Activated CD8-positive, alpha-beta memory T cell treated with anti-CD3 and anti-CD28 coated beads, Interleukin-2, amount 50 U/mL, for 4 hours (primary cell): ENCODE measurements around the gene DPP3.
A peak's percentile ranks its signal among the peaks of the same experiment; 100 is the strongest.
"Not testable (repeated sequence)": the region's sequence is repeated elsewhere in the genome, so short reads cannot be mapped to it uniquely, and the experiment has no call there.

Experiments
- DNase-seq: peaks from one replicate; pipeline ENCODE4 v3.0.0-alpha.2; 2020

The DPP3 gene

DNA sequence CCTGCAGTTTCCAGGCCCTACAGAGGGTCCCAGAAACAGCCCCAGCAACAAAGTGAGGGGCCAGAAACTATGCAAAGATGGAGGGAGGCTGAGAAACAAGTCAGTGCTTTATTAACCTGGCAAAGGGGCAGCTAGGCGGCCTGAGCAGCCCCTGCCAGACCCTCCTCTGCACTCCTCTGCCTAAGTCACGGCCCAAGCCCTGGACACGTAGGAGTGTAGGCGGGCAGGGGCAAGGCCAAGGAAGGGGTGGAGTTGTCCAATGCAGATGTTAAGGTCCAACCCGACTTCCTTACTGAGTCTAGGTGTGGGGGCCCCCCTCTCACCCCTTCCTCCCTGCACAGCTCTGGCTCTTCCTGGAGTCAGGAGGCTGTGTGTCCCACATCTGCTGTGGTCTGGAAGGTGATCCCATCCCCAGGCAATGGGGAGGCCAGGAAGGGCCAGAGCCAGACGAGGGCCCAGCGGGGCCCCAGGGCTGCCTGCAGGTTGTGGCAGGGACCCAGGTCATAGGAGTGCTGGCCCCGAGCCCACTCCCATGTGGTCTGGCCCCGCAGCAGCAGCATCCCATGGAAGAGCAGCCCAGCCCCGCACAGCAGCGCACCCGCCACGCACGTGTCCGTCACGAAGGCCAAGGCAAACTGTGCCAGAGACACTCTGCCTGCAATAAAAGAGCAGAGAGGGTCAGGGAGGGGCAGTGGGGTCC lies 59.1 kb downstream of the DPP3 start:
- no peak for DNase-seq

DNA sequence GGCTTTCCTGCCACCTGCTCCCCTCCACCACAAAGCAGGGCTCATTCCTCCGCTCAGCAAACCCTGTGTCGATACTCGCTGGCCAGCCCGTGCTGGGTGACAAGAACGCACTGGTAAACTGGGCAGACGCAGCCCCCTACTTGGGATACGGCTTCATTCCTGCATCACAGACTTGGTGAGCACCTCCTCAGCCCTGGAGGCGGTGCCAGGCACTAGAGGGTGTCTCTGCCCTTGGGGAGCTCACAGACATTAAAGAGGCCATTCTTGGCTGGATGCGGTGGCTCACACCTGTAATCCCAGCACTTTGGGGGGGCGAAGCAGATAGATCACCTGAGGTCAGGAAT lies 59.6 kb downstream of the DPP3 start:
- no peak for DNase-seq

DNA sequence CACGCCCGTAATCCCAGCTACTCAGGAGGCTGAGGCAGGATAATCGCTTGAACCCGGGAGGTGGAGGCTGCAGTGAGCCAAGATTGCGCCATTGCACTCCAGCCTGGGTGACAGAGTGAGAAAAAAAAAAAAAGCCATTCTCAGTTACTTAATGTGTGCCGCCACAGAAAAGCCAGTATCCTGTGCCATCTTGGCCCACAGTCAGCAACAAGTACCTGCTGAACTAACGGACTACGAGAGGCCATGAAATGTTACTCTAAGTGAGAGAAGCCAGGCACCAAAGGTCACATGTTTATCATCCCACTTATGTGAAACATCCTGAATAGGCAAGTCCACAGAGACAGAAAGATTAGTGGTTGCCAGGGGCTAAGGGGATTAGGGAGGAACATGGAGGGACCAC lies 60.4 kb downstream of the DPP3 start:
- DNase-seq = not testable (repeated sequence)

DNA sequence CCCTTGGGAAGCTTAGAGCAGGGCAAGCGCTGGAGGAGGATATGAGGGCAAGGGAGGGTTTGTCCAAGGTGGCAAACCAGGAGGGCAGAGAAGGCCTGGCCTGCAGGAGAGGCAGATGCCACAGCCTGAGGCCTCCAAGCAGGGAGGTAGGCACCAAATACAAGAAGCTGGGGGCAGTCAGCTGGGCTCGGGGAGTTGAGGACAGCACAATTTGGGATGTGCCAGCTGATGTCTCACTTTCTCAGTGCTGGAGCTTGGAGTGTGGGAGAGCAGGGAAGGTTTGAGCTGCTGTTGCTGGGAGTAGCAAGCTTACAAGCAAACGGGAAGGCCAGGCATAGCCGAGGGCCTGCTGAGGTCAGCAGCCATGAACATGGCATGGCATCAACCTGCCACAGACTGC lies 61.7 kb downstream of the DPP3 start:
- no peak for DNase-seq

DNA sequence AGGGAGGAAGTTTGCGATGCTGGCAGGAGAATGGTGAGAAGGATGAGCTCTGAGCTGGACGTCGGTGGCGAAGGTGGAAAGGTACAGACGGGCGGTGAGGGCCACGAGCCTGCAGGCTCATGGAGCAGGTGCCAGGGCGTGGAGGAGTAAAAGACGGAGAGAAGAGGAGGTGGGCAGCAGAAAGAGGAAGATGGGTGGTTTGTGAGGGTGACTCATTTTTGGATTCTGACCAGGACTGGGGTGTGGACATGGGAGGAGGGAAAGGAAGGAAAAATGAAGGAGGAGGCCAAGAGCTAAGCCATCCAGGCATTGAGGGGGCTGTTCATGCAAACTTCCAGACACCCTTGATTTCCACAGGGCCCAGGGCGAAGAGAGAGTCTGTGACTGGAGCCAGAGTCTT lies 62.1 kb downstream of the DPP3 start:
- DNase-seq = no peak

DNA sequence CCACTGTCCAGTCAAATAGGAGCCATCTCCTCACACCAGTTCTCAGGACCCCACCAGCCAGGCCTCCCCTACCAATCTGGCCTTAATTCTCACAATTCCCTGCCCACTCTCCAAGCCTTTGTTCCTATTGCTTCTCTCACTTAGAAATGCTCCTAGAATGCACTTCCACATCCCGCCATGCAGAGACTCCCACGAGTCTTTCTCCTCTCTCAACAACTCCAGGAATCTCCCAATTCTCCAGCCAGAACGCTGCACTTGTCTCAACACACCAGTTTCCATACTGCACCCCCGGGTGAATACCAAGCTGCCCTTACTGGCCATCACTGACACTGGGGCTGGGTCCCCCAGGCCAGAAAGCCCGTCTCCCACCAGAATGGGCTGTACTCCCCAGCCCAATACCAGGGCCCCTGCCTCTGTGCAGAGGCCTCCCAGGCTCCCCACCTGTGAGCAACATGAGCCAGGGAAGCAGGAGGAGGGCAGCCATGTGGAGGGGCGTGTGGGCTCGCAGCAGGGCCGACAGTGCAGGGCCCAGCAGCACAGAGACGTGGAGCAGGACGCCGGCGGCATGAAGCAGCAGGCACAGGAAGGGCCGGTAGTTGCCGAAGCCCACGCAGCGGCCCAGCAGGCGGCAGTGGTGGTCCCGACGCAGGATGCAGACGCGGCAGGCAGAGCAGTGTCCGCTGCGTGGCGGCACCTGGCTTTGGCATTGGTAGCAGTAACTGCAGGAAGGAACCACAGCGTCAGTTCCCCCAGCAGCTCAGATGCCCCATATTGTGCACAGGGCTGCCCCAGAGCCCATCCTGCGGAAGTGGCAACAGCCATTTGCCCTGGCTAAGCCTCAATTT lies 63.3 kb downstream of the DPP3 start:
- DNase-seq = peak; percentile 53

DNA sequence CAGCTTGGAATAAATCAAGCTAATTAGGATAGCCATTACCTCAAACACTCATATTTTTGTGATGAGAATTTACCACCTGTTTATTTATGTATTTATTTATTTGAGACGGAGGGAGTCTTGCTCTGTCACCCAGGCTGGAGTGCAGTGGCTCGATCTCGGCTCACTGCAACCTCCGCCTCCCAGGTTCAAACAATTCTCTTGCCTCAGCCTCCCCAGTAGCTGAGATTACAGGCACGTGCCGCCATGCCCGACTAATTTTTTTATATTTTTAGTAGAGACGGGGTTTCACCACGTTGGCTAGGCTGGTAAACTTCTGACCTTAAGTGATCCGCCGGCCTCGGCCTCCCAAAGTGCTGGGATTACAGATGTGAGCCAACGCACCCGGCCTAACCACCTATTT lies 64.7 kb downstream of the DPP3 start:
- DNase-seq = not testable (repeated sequence)

DNA sequence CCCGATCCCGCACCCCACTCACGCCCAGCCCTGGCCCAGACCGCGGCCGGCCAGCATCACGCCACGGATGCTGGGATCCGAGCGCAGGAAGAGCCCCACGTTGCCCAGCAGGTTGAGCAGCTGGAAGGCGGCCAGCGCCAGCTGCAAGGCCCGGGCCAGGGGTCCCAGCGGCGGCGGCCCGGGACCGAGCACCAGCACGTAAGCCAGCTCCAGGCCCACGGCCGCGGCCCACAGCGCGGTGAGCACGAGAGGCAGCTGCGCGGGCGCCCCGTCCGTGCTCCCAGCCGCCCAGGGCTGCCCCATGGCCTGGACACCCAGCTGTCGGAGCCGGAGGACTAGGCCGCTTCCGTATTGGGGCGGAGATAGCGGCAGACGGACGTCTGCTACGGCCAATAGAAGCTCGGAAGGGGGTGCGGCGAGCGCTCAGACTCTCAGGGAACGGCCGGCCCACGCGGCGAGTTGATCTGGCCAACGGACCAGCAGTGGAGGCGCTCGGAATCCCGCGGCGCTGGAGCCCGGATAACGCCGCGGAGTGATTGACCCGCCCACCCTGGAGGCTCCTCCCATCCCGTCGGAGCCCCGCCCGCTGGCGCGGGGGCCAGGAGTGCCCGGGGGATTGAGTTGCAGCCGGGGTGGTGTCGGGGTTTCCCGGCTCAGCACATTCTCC lies 65.6 kb downstream of the DPP3 start, which contains the start of gene ZDHHC24:
TSS of gene ZDHHC24 (minus strand) at position 348 of the 667 bp plus-strand sequence. CDS start at position 303, 45 bp downstream.
- DNase-seq = peak; percentile 81

DNA sequence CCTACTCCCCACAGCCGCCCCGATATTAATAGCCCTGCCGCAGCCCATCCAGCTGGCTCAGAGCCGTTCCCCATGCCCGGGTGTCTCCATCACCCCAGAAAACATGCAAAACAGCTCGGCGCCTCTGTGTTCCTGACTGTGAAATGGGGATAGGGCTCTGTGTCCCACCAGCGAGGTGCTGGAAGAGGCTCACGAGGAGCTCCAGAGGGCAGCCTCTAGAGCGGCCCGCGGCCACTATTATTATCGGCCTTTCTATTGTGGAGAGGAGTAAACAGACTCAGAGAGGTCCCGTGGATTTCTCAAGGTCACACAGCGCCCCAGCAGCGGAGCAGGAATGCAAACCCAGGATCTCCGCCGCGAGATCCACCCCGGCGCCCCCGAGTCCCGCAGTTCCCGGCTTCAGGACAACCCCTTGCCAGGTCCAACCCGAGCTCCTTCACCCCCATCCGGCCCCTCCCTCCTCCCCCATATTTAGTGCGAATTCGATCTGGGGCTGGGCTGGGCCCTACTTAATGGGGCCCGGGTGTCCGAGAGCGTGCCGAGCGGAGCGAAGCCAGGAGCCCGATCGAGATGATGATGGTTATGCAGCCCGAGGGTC lies 66.2 kb downstream of the DPP3 start, which contains the start of gene ACTN3:
TSS of gene ACTN3 (plus strand) at position 536 of the 598 bp plus-strand sequence. CDS start at position 571, 35 bp downstream.
- no peak for DNase-seq

DNA sequence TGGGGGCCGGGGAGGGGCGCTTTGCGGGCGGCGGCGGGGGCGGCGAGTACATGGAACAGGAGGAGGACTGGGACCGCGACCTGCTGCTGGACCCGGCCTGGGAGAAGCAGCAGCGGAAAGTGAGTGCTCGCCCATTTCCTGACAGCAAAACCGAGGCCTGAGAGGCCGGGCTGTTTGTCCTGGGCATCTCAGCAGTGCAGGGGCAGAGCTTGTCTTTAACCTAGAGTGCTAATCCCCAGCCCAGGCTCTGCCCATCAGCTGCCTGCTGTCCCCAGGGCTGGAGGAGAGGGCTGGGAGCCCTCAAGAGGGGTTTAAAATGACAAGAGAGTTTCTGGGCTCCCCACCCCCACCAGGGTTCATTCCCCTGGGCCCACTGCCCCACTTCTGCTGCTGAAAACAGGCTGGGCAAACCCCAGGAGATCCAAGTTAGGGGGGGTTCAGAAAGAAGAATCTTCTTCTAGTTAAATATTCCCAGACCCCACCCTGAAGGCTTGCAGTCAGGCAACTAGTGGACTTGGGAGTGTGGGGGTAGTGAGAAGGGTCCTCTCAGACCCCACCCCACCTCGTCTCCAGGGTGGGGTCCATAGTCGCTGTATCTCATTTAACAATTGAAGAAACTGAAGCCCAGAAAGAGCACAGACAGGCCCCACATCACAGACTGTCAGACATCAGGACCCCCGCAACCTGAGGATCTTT lies 66.9 kb downstream of the DPP3 start:
- DNase-seq = no peak

DNA sequence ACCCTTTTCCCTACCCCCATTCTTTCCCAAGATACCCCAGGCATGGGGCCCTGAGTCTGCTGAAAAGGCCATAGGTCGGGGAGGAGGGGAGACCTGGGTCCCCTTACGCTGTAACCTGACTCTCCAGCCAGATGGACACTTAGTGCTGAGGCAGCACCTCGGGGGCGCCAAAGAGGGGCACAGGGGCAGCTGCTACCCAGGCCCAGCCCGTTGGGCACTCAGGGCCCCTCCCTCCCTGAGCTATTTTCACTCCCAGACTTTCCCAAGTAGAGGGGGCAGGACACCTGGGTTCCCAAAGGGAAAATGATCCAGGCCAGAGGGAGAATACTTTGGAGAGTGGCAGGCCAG lies 67.4 kb downstream of the DPP3 start:
- no peak for DNase-seq

DNA sequence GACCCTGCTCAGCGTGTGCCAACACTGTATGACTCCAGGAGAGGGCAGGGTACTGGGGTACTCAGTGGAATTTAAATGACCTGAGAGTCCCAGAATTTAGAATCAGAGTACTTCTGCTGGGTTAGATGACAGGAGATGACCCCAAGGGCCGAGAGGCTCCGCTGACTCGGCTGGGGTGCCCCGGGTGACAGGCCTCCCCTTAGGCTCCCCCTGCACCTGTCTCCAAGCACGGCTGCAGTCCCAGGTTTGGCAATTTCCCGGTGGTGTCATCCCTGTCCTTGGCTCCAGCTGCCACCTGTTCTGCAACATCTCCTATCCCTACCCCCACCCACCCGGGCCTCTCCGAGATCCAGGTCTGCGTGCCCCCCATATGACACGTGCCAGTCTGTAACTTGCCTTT lies 67.8 kb downstream of the DPP3 start:
- no peak for DNase-seq

DNA sequence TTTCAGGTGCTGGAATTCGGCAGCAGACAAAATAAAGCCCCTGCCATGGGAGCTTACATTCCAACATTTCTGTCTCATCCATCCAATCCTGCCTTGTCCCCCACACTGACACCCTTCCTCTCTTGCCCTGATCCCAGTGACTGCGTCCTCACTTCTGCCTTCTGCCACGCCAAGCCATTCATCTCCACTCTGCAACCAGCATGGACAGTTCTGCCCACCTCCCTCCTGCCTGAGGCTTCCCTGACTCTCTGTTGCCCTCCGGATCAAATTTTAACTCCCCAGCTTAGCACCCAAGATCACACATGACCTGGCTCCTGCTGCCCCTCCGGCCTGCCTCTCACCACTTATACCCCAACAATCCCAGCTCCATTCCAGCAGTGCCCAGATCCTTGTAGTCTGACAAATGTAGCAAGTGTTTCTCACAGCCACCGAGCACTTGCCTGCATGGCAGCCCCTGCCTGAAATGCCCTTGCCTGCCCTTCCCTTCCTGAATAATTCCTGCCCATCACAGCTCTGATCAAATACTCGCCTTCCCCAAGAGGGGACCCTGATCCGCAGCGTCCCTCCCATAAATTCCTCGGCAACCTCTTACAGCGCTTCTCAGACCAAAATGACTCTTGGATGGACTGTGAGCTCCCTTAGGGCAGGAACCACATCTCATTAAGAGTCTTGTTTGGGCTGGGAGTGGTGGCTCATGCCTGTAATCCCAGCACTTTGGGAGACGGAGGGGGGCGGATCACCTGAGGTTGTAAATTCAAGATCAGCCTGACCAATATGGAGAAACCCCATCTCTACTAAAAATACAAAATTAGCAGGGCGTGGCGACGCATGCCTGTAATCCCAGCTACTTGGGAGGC lies 68.8 kb downstream of the DPP3 start:
- no peak for DNase-seq

DNA sequence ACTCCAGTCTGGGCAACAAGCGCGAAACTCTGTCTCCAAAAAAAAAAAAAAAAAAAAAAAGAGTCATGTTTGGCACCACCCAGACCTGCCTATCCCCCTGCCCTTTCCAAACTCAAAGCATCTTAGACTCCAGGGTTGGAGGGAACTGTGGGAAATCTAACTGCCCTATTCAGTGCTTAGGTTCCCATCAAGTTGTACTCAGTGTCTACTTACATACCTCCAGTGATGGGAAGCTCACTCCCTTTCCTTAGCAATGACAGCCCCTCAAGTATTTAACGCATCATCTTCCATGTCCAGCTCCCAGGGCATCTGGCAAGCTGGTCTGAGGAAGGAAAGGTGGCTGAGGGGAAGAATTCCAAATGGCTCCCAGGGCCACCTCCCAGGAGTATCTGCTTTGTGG lies 69.5 kb downstream of the DPP3 start:
- DNase-seq = no peak

DNA sequence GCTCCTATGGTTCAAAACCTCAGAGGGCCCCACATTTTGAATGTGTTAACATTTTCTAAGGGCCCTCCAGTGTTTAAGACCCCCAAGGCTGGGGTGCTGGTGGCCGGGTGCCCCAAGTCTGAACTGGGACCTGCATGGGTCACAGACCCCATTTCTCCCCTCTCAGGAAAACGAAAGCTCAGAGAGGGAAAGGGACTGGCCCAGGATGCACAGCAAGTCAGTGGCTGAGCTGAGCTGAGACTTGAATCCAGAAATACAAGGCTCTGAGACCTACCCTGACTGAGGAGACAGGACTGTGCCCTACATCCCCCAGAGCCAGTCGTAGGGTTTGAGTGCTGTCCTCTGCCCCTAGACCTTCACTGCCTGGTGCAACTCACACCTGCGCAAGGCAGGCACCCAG lies 70.7 kb downstream of the DPP3 start:
- no peak for DNase-seq

DNA sequence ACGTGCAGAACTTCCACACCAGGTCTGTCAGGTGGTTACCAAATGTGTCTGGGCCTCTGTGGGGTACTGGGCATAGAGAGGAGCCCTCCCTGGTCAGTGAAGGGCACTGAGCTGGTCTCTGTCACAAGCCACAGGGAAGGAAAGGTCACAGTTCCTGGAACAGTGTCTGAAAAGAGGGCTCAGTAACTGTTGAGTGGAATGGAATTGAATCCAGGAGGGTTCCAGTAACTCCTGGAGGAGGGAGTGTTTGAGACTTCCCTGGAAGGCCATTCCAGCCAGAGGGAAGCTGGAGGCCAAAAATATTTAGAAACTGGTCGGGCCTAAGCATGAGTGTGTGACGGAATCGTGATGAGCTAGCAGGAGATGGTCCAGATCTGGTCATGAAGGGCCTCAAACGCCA lies 74.4 kb downstream of the DPP3 start:
- DNase-seq = no peak

DNA sequence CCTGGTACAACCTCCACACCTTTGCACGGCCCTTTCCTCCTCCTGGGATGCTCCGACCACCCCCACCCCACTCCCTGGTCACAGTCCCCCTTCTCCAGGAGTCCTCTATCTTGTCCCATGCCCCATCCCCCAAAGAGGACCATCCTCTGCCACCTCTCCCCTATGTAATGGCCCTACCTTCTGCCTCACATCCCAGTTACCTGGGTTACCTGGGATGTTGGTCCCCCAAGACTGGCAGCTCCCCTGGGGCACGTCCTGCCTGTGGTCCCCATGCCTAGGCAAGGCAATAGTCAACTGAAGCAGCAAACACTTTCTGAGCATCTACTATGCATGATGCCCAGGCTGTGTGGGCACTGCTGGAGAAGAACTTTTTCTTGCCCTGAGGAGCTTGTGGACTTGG lies 75.2 kb downstream of the DPP3 start:
- DNase-seq = no peak

DNA sequence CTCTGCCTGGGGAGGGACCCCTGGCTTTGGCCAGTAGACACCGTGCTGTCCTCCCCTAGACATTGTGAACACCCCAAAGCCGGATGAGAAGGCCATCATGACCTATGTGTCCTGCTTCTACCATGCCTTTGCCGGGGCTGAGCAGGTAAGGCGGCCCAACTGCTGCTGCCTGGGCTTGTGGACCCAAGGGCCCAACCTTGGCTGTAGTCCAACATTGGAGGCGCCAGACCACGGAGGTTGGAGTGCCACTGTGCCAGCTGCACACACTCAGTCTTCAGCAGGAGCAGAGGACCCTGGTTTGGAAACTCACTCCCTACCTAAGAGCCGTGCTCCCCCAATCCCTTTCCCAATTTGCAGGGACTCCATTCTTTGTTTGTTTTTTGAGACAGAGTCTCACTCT lies 75.9 kb downstream of the DPP3 start:
- no peak for DNase-seq

DNA sequence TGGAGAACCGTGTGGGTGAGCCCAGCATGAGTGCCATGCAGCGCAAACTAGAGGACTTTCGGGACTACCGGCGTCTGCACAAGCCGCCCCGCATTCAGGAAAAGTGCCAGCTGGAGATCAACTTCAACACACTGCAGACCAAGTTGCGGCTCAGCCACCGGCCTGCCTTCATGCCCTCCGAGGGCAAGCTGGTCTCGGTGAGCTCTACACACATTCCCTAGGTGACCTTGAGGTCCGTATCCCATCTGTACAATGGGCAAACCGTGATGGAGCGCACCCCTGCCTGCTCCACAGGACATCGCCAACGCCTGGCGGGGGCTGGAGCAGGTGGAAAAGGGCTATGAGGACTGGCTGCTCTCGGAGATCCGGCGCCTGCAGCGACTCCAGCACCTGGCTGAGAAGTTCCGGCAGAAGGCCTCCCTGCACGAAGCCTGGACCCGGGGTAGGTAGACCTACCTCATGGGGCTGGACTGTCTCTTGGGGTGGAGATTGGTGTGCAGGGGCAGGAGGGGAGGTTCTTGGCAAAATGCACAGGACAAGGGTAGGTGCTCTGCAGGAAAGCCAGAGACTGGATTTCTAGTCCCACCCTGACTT lies 77.6 kb downstream of the DPP3 start:
- DNase-seq = no peak
